ENCODE data around the gene VWA8.

VWA8 gene

DNA sequence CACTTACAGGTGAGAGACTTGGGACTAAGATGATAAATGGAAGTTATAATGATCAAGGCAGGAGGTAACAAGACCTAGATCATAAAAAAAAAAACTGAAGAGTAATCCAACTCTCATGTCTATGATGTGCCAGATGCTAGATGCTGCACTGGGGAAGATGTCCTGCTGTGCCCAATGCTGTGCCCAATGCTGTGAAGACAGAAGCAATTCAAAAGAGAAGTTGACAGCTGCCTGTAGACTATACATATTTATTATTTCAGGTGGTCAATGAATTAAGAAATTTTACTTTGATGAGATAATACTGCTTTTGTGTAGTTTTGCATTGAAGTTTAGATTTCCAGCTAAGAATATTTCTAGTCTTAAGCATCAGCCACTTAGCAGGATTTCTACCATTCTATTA, 21.5 kb downstream of the VWA8 start:
- H3F3A ChIP-seq (ENCODE audit: control insufficient read depth, insufficient read depth), result no peaks in the 10 kb centered on the region
- H3K9me3 ChIP-seq (ENCODE audit: control insufficient read depth, insufficient read depth, low read length), result no peaks in the 10 kb centered on the region
- no peaks in the 10 kb centered on the region for H4K20me1 ChIP-seq (ENCODE audit: control insufficient read depth, insufficient read depth, low read depth, low read length)

GRCh38 chr13:41938918-41939317, 22.0 kb downstream of the VWA8 start:
- Histone ChIP-seq H3K4me2 (ENCODE audit: low read length) (no peak overlapping the region), H3K9me2 (replicated peaks; ENCODE audit: control insufficient read depth, low read length) (no peaks in the 10 kb centered on the region), H3K79me2 (ENCODE audit: control insufficient read depth, low read length) (peaks cover 12% of the 10 kb centered on the region; the same call in 1 of the 2 replicates), H3K36me3 (ENCODE audit: control insufficient read depth, low read length) (peaks cover 7% of the 10 kb centered on the region), H3K27me3 (ENCODE audit: control insufficient read depth, low read length) (no peaks in the 10 kb centered on the region), H4K20me1 (ENCODE audit: control insufficient read depth, insufficient read depth, low read depth, low read length) (no peaks in the 10 kb centered on the region), H3K9me3 (ENCODE audit: control insufficient read depth, insufficient read depth, low read length) (no peaks in the 10 kb centered on the region), H3K27ac (ENCODE audit: low read depth, low read length) (no peak overlapping the region), H3F3A (ENCODE audit: control insufficient read depth, insufficient read depth) (no peaks in the 10 kb centered on the region), H3K4me1 (ENCODE audit: control insufficient read depth, low read length) (no peaks in the 10 kb centered on the region), H3K4me3 (ENCODE audit: low read length) (no peak overlapping the region)
- TF ChIP-seq EZH2phosphoT487 (IDR thresholded peaks at IDR 0.05; ENCODE audit: borderline replicate concordance, low read length) (no peak), CTCF (IDR thresholded peaks at IDR 0.05; ENCODE audit: low read depth, low read length, poor library complexity, severe bottlenecking) (no peak)

More for the DNA sequence above, 21.5 kb downstream of the VWA8 start:
- no peak overlapping the region for H3K4me2 ChIP-seq (ENCODE audit: low read length)
- peaks cover 12% of the 10 kb centered on the region for H3K79me2 ChIP-seq (ENCODE audit: control insufficient read depth, low read length)
- peaks cover 7% of the 10 kb centered on the region for H3K36me3 ChIP-seq (ENCODE audit: control insufficient read depth, low read length)
- no peak for TF ChIP-seq CTCF (IDR thresholded peaks at IDR 0.05; ENCODE audit: low read depth, low read length, poor library complexity, severe bottlenecking)
- no peak overlapping the region for H3K4me3 ChIP-seq (ENCODE audit: low read length)
- no peak overlapping the region for H3K27ac ChIP-seq (ENCODE audit: low read depth, low read length)
- H3K9me2 ChIP-seq (replicated peaks; ENCODE audit: control insufficient read depth, low read length), result no peaks in the 10 kb centered on the region
- H3K27me3 ChIP-seq (ENCODE audit: control insufficient read depth, low read length), result no peaks in the 10 kb centered on the region
- no peaks in the 10 kb centered on the region for H3K4me1 ChIP-seq (ENCODE audit: control insufficient read depth, low read length)

DNA sequence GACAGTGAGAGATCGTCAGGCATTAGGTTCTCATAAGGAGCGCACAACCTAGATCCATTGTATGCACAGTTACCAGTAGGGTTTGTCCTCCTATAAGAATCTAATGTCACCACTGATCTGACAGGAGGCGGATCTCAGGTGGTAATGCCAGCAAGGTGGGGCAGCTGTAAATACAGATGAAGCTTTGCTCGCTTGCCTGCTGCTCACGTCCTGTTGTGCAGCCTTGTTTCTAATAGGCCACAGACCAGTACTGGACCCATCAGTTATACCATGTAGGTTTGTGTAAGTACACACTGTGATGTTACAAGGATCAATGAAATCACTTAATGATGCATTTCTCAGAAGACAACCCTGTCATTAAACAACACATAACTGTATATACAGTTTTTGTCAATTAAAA, 23.5 kb downstream of the VWA8 start:
- Histone ChIP-seq H3K27ac (ENCODE audit: low read depth, low read length) (no peak overlapping the region), H3K79me2 (ENCODE audit: control insufficient read depth, low read length) (peaks cover 10% of the 10 kb centered on the region; the same call in 1 of the 2 replicates)
- TF ChIP-seq CTCF (IDR thresholded peaks at IDR 0.05; ENCODE audit: low read depth, low read length, poor library complexity, severe bottlenecking) (no peak), EZH2phosphoT487 (IDR thresholded peaks at IDR 0.05; ENCODE audit: borderline replicate concordance, low read length) (no peak)

More for the DNA sequence above, 23.5 kb downstream of the VWA8 start:
- H3K9me3 ChIP-seq (ENCODE audit: control insufficient read depth, insufficient read depth, low read length), result no peaks in the 10 kb centered on the region
- no peaks in the 10 kb centered on the region for H3K4me1 ChIP-seq (ENCODE audit: control insufficient read depth, low read length)
- H3K4me2 ChIP-seq (ENCODE audit: low read length), result no peak overlapping the region
- H3K36me3 ChIP-seq (ENCODE audit: control insufficient read depth, low read length), result peaks cover 5% of the 10 kb centered on the region
- no peaks in the 10 kb centered on the region for H3K9me2 ChIP-seq (replicated peaks; ENCODE audit: control insufficient read depth, low read length)
- H3F3A ChIP-seq (ENCODE audit: control insufficient read depth, insufficient read depth), result no peaks in the 10 kb centered on the region
- no peak overlapping the region for H3K4me3 ChIP-seq (ENCODE audit: low read length)
- no peaks in the 10 kb centered on the region for H3K27me3 ChIP-seq (ENCODE audit: control insufficient read depth, low read length)
- no peaks in the 10 kb centered on the region for H4K20me1 ChIP-seq (ENCODE audit: control insufficient read depth, insufficient read depth, low read depth, low read length)
